ENCODE data around the gene MX2. TPM values are rescaled to one million over a fixed set of nuclear protein-coding genes. Genes with fewer than 3 reads are reported as not detected.

Gene MX2
- total and polyA plus RNA-seq, 2 of the 4 experiments (the other 2 are of a cell fraction) = 0.53 to 0.54 TPM

DNA sequence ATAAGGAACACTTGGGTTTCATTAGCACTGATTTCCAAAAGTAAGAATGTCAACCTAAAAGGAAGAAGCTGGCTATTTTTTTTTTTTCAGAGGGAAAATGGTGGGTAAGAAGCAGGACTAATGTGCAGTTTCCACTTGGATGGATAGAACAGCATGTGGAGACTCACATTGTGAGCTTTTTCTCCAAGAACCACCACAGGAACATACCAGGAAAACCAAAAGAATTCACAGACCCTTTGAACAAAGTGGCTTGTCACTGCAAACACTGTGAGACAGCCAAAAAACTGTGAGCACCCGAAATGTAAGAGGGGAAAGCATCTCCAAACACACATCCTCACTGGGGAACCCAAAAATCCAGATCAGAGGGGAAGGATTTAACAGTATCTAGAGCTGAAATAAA, 48.5 kb downstream of the MX2 start:
- H3K4me1 ChIP-seq (ENCODE audit: control insufficient read depth, insufficient read depth, low read length) = no peaks in the 10 kb centered on the region
- H2BK15ac ChIP-seq (ENCODE audit: low read depth, low read length) = no peak overlapping the region
- no peak overlapping the region for H3K14ac ChIP-seq (replicated peaks; ENCODE audit: low read depth, low read length)
- no peak overlapping the region for H4K8ac ChIP-seq (ENCODE audit: low read depth in 2 of 2, low read length in 2 of 2)
- dilution Hi-C loops (cut with HindIII; ENCODE audit: low sequenced_read_pairs, unreplicated experiment) = no loop called here
- H3K4ac ChIP-seq (ENCODE audit: low read depth, low read length) = no peak overlapping the region
- no peak overlapping the region for H3K18ac ChIP-seq (ENCODE audit: low read depth, low read length)
- H2BK5ac ChIP-seq (ENCODE audit: low read depth, low read length, poor library complexity, severe bottlenecking) = no peak overlapping the region
- no peaks in the 10 kb centered on the region for H3K36me3 ChIP-seq (ENCODE audit: control insufficient read depth, insufficient read depth, low read length)
- intact Hi-C loops (cut with micrococcal nuclease) = no loop called here
- DNase-seq = no peak
- no TSS peak for BruUV-seq (replicated peaks)
- H2AK9ac ChIP-seq (replicated peaks; ENCODE audit: low read depth, low read length, poor library complexity) = no peak overlapping the region
- in situ Hi-C loops (cut with MboI; ENCODE audit: low sequenced_read_pairs) = no loop called here
- no peak overlapping the region for H2BK20ac ChIP-seq (ENCODE audit: low read depth, low read length)
- no peak overlapping the region for H3K56ac ChIP-seq (ENCODE audit: extremely low read depth, insufficient read depth, low read length)
- H3K9me3 ChIP-seq (ENCODE audit: control insufficient read depth, insufficient read depth, low read length) = no peaks in the 10 kb centered on the region
- ChIA-PET CTCF (no interaction called here), POLR2A (ENCODE audit: unreplicated experiment) (no interaction called here)
- H2AFZ ChIP-seq (replicated peaks; ENCODE audit: low read length, poor library complexity) = no peak overlapping the region
- H2BK120ac ChIP-seq (ENCODE audit: low read depth, low read length) = no peak overlapping the region
- H4K5ac ChIP-seq (ENCODE audit: low read depth, low read length) = no peak overlapping the region
- no peak overlapping the region for H3K23ac ChIP-seq (ENCODE audit: low read depth, low read length)
- no peak overlapping the region for H3K27ac ChIP-seq (ENCODE audit: insufficient read depth, low read length)
- no peaks in the 10 kb centered on the region for H4K20me1 ChIP-seq (ENCODE audit: insufficient read depth, low read length)
- no peak overlapping the region for H2AK5ac ChIP-seq (ENCODE audit: low read depth, low read length)
- no peaks in the 10 kb centered on the region for H3K9me1 ChIP-seq (ENCODE audit: insufficient read depth, low read length)
- no peak overlapping the region for H4K91ac ChIP-seq (ENCODE audit: insufficient read depth, low read depth, low read length)
- no peak overlapping the region for H3K4me2 ChIP-seq (ENCODE audit: low read depth, low read length)
- no peak overlapping the region for H3K9ac ChIP-seq (ENCODE audit: low read depth, low read length)
- H3K79me1 ChIP-seq (ENCODE audit: low read depth in 1 of 2, low read length in 2 of 2) = no peaks in the 10 kb centered on the region
- TF ChIP-seq CHD1 (IDR thresholded peaks at IDR 0.05; ENCODE audit: low read depth, low read length) (no peak), MAZ (IDR thresholded peaks at IDR 0.05; ENCODE audit: borderline replicate concordance, low read depth, low read length) (no peak), MXI1 (IDR thresholded peaks at IDR 0.05; ENCODE audit: borderline replicate concordance, low read depth, low read length) (no peak), BHLHE40 (IDR thresholded peaks at IDR 0.05; ENCODE audit: low read depth, low read length) (no peak), SMC3 (IDR thresholded peaks at IDR 0.05; ENCODE audit: low read depth, low read length) (no peak), NFE2L2 (IDR thresholded peaks at IDR 0.05; ENCODE audit: low read depth, low read length) (no peak)
- TF ChIP-seq, protein P1, sequence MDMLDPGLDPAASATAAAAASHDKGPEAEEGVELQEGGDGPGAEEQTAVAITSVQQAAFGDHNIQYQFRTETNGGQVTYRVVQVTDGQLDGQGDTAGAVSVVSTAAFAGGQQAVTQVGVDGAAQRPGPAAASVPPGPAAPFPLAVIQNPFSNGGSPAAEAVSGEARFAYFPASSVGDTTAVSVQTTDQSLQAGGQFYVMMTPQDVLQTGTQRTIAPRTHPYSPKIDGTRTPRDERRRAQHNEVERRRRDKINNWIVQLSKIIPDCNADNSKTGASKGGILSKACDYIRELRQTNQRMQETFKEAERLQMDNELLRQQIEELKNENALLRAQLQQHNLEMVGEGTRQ (IDR thresholded peaks at IDR 0.05; ENCODE audit: low read depth, low read length) = no peak
- no peaks in the 10 kb centered on the region; the same call in none of the 2 replicates for H3K27me3 ChIP-seq (ENCODE audit: control insufficient read depth, insufficient read depth, low read length)
- WGBS, 2 experiments (ENCODE audit: extremely low coverage in 2 of 2, insufficient read length in 1 of 2) = no CpG with 5 or more reads among the region's 1 CpG
- ATAC-seq (ENCODE audit: low read depth) = no peak
- no peak overlapping the region for H3K4me3 ChIP-seq (ENCODE audit: insufficient read depth, low read depth, low read length)
